GM12873 (cell line): ENCODE measurements around the gene TAS2R41.

ENCODE experiments used
- TF ChIP-seq, protein P1 (sequence below): IDR thresholded peaks from 2 replicates; pipeline ENCODE4 v1.5.1; 2012; ENCODE audit warnings: low read depth, mild to moderate bottlenecking, moderate library complexity, low read length, control low read depth; ENCODE audit not compliant: insufficient read depth; ENCODE audit errors: missing control alignments

Gene TAS2R41

GRCh38 chr7:143494622-143495021 is 16.9 kb downstream of the TAS2R41 start:
- TF ChIP-seq, protein P1, sequence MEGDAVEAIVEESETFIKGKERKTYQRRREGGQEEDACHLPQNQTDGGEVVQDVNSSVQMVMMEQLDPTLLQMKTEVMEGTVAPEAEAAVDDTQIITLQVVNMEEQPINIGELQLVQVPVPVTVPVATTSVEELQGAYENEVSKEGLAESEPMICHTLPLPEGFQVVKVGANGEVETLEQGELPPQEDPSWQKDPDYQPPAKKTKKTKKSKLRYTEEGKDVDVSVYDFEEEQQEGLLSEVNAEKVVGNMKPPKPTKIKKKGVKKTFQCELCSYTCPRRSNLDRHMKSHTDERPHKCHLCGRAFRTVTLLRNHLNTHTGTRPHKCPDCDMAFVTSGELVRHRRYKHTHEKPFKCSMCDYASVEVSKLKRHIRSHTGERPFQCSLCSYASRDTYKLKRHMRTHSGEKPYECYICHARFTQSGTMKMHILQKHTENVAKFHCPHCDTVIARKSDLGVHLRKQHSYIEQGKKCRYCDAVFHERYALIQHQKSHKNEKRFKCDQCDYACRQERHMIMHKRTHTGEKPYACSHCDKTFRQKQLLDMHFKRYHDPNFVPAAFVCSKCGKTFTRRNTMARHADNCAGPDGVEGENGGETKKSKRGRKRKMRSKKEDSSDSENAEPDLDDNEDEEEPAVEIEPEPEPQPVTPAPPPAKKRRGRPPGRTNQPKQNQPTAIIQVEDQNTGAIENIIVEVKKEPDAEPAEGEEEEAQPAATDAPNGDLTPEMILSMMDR: no peak

DNA sequence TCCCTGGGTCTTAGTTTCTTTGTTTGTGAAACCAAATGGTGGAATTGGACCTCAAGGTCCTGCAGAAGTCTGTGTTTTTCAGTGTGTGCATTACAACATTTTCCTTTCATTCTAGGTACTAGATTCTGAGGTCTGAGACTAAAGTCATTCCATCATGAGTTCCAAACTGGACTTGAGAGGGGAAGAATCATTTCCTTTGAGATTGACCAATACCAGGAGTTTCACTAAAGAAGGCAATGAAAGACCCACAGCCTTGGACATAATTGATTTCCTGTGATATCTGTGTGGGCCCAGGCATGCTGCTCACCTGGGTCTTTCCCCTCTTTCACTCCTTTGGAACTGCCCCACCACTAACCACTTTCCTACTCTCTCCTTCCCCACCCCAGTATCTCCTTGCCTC is 18.2 kb downstream of the TAS2R41 start:
- TF ChIP-seq, protein P1: no peak

GRCh38 chr7:143496263-143496662 is 18.6 kb downstream of the TAS2R41 start:
- TF ChIP-seq, protein P1: no peak

DNA sequence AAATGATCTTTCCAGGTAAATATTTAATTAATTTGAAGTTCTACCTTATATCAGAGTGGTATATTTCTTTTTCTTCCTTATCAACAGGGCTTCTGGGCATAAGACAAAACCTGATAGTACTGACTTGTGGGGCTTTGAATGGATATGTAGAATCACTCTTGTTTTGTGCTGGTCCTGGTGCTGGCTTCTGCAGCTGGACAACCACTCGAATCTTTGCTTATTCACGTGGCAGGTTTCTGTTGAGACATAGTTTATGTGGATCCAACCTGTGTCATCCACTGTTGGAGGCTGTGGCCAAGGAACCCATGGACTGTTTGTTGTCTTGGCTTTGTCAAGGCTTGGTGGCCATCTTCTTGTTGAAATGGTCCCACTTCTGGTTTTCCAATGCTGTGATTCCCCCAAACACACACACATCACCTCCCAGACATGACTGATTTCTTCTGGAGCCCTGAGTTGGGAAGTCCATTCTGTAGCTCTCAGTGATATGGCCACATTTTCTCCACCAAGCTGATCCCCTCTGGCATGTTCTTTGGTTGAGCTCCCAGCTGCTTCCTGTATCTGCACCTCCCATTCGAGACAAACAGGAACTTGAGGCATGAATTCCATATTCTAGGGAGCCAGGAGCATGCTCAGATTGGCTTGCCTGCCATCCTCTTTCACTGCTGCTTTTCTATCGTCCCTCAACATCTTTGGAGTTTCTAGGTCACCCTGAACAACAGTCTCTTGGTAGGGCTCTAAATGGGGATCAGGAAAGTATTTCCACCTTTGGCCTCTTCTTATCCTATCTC is 19.5 kb downstream of the TAS2R41 start:
- TF ChIP-seq, protein P1: no peak

GRCh38 chr7:143499246-143499645 is 21.6 kb downstream of the TAS2R41 start:
- TF ChIP-seq, protein P1: no peak

DNA sequence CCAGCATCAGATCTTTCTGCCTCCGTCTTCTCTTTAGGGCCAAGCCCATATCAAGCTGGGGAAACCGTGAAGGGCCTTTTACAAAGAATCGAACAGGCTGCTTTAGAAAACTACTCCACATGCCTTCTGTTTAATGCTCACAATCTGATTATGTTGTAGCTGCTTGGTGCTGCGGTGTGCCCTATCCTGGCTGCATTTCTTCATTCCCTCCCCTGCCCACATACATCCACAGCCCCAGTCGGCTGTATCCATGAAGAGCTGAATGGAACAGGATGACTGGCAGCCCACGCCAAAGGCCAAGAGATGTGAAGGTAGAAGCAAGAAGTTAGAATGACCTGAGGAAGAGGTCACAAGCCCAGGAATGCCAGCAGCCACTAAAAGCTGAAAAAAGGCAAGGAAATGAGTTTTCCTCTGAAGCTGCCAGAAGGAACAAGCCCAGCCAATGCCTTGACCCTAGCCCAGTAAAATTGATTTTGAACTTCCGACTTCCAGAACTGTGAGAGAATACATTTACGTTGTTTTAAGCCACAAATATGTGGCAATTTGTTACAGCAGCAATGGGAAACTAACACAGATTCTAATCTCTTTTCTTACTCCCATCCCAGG is 22.2 kb downstream of the TAS2R41 start:
- TF ChIP-seq, protein P1: no peak

GRCh38 chr7:143503261-143503660 is 25.6 kb downstream of the TAS2R41 start:
- TF ChIP-seq, protein P1: no peak
